ENCODE results near the gene SRSF10. TPM values are rescaled to one million over a fixed set of nuclear protein-coding genes. Genes with fewer than 3 reads are reported as not detected.

SRSF10 gene
- total and polyA plus RNA-seq, 2 donors (not counting 1 experiment from before 2014, with no cell fraction given), result 93.5 to 113 TPM

DNA sequence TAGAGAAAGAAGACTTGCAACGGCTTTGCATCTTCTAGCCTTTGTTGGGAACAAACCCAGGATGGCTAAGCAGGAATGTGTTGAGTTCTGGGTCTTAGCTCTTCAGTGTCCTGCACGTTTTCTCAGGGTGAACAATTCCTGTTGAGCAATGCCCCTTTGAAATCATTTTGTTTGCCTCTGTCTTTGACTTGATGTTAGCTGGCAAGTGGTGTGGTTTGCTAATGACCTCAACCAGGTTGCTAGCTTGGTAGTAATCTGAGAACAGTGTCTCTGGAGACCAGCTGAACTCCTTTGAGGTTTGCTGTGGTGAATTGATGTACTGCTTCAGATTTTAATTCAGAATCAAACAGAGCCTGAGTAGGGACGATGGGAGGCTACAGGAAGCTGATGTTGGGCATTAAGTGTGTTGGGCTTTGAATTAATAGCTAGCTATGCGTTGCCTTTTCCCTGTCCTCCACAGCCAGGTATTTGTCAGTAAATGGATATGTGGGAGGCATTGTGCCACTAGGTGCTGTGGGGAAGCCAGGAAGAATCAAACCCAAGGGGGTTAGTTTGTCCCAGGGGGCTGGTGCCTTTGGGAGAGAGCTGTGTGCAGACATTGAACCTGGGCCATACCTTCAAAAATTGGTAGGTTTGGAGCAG is 23.3 kb upstream of the SRSF10 start:
- DNase-seq (ENCODE audit: low read depth in 2 of 2), result peak; percentile 82 to 89
- no peak overlapping the region for H3K4me2 ChIP-seq (ENCODE audit: extremely low read depth, insufficient read depth, low read length)

DNA sequence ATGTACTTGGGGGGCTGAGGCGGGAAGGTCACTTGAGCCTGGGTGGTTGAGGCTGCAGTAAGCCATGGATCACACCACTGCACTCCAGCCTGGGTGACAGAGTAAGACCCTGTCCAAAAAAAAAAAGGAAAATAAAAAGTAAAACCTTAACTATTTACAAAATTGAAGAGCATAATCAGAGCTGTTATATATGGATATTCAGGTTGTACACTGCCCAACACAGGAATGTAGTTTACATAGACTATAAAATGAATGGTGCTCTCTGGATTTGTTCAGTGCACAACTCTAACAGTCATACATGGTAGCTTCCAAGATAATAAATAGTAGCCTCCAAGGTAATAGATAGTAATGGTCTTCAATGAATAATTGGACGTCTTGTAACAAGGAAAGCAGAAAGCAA is 22.6 kb upstream of the SRSF10 start:
- Histone ChIP-seq H3K9ac (ENCODE audit: insufficient read depth, low read length) (no peak overlapping the region), H2AFZ (ENCODE audit: low read length) (no peak overlapping the region), H3K27ac (ENCODE audit: insufficient read depth, low read length) (no peak overlapping the region), H3K79me2 (ENCODE audit: control insufficient read depth, insufficient read depth, low read length) (no peaks in the 10 kb centered on the region), H3K4me2 (ENCODE audit: extremely low read depth, insufficient read depth, low read length) (no peak overlapping the region), H3K36me3 (ENCODE audit: control insufficient read depth, insufficient read depth, low read length) (no peaks in the 10 kb centered on the region), H3K9me3 (ENCODE audit: control insufficient read depth, insufficient read depth, low read depth, low read length) (no peaks in the 10 kb centered on the region), H3K27me3 (ENCODE audit: control insufficient read depth, insufficient read depth, low read length) (peaks cover 2% of the 10 kb centered on the region), H3K4me1 (ENCODE audit: control insufficient read depth, extremely low read depth, insufficient read depth, low read length) (no peaks in the 10 kb centered on the region), H3K4me3 (replicated peaks in 1 of 4; ENCODE audit: control extremely low read depth in 1 of 4, insufficient read depth in 1 of 4, low read depth in 3 of 4, low read length in 4 of 4) (no peak overlapping the region), H4K20me1 (ENCODE audit: control insufficient read depth, extremely low read depth, insufficient read depth, low read length) (no peaks in the 10 kb centered on the region)
- no peak for TF ChIP-seq EZH2 (IDR thresholded peaks at IDR 0.05; ENCODE audit: low read length, missing control alignments)
- TF ChIP-seq, protein P1, sequence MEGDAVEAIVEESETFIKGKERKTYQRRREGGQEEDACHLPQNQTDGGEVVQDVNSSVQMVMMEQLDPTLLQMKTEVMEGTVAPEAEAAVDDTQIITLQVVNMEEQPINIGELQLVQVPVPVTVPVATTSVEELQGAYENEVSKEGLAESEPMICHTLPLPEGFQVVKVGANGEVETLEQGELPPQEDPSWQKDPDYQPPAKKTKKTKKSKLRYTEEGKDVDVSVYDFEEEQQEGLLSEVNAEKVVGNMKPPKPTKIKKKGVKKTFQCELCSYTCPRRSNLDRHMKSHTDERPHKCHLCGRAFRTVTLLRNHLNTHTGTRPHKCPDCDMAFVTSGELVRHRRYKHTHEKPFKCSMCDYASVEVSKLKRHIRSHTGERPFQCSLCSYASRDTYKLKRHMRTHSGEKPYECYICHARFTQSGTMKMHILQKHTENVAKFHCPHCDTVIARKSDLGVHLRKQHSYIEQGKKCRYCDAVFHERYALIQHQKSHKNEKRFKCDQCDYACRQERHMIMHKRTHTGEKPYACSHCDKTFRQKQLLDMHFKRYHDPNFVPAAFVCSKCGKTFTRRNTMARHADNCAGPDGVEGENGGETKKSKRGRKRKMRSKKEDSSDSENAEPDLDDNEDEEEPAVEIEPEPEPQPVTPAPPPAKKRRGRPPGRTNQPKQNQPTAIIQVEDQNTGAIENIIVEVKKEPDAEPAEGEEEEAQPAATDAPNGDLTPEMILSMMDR (conservative IDR thresholded peaks at IDR 0.05 in 1 of 2, IDR thresholded peaks at IDR 0.05 in 1 of 2; ENCODE audit: low read depth in 1 of 2, low read length in 2 of 2), result no peak
- no peak for DNase-seq (ENCODE audit: low read depth in 2 of 2)

More for the DNA sequence above, 23.3 kb upstream of the SRSF10 start:
- Histone ChIP-seq H3K36me3 (ENCODE audit: control insufficient read depth, insufficient read depth, low read length) (no peaks in the 10 kb centered on the region), H2AFZ (ENCODE audit: low read length) (no peak overlapping the region), H3K27me3 (ENCODE audit: control insufficient read depth, insufficient read depth, low read length) (peaks cover 2% of the 10 kb centered on the region), H3K9ac (ENCODE audit: insufficient read depth, low read length) (no peak overlapping the region), H4K20me1 (ENCODE audit: control insufficient read depth, extremely low read depth, insufficient read depth, low read length) (no peaks in the 10 kb centered on the region), H3K79me2 (ENCODE audit: control insufficient read depth, insufficient read depth, low read length) (no peaks in the 10 kb centered on the region), H3K4me3 (replicated peaks in 1 of 4; ENCODE audit: control extremely low read depth in 1 of 4, insufficient read depth in 1 of 4, low read depth in 3 of 4, low read length in 4 of 4) (no peak overlapping the region), H3K9me3 (ENCODE audit: control insufficient read depth, insufficient read depth, low read depth, low read length) (no peaks in the 10 kb centered on the region), H3K4me1 (ENCODE audit: control insufficient read depth, extremely low read depth, insufficient read depth, low read length) (no peaks in the 10 kb centered on the region), H3K27ac (ENCODE audit: insufficient read depth, low read length) (no peak overlapping the region)
- TF ChIP-seq, protein P1 (conservative IDR thresholded peaks at IDR 0.05 in 1 of 2, IDR thresholded peaks at IDR 0.05 in 1 of 2; ENCODE audit: low read depth in 1 of 2, low read length in 2 of 2), result no peak
- no peak for TF ChIP-seq EZH2 (IDR thresholded peaks at IDR 0.05; ENCODE audit: low read length, missing control alignments)

DNA sequence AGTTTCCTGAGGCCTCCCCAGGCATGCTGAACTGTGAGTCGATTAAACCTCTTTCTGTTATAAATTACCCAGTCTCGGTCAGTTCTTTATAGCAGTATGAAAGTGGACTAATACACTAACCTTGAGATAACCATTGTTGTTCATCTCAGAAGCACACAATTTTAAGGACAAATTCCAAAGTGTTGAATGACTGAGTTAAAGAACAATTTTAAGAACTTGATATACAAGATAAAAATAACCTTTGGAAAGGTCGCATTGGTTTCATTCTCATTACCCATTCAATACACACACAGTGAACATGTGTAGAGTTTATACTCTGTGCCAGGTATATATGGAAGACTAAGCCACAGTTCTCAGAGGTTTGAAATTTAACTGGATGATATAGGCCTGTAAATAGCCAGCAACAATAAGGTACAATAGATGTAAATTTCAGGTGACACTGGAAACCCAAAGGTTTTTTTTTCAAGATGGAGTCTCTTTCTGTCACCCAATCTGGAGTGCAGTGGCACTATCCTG is 19.1 kb upstream of the SRSF10 start:
- H2AFZ ChIP-seq (ENCODE audit: low read length), result no peak overlapping the region
- no peaks in the 10 kb centered on the region for H3K36me3 ChIP-seq (ENCODE audit: control insufficient read depth, insufficient read depth, low read length)
- no peaks in the 10 kb centered on the region for H4K20me1 ChIP-seq (ENCODE audit: control insufficient read depth, extremely low read depth, insufficient read depth, low read length)
- H3K9ac ChIP-seq (ENCODE audit: insufficient read depth, low read length), result no peak overlapping the region
- TF ChIP-seq, protein P1 (conservative IDR thresholded peaks at IDR 0.05 in 1 of 2, IDR thresholded peaks at IDR 0.05 in 1 of 2; ENCODE audit: low read depth in 1 of 2, low read length in 2 of 2), result no peak
- no peak for TF ChIP-seq EZH2 (IDR thresholded peaks at IDR 0.05; ENCODE audit: low read length, missing control alignments)
- no peaks in the 10 kb centered on the region for H3K4me1 ChIP-seq (ENCODE audit: control insufficient read depth, extremely low read depth, insufficient read depth, low read length)
- H3K79me2 ChIP-seq (ENCODE audit: control insufficient read depth, insufficient read depth, low read length), result no peaks in the 10 kb centered on the region
- peak in 1 of 2 donors; percentile 56 for DNase-seq (ENCODE audit: low read depth in 2 of 2)
- H3K27me3 ChIP-seq (ENCODE audit: control insufficient read depth, insufficient read depth, low read length), result peaks cover 2% of the 10 kb centered on the region
- H3K9me3 ChIP-seq (ENCODE audit: control insufficient read depth, insufficient read depth, low read depth, low read length), result no peaks in the 10 kb centered on the region
- no peak overlapping the region for H3K4me3 ChIP-seq (replicated peaks in 1 of 4; ENCODE audit: control extremely low read depth in 1 of 4, insufficient read depth in 1 of 4, low read depth in 3 of 4, low read length in 4 of 4)
- H3K27ac ChIP-seq (ENCODE audit: insufficient read depth, low read length), result no peak overlapping the region
- H3K4me2 ChIP-seq (ENCODE audit: extremely low read depth, insufficient read depth, low read length), result no peak overlapping the region

Data from fibroblast of lung (primary cell).